ENCODE data around the gene FASTK.

Gene FASTK

DNA sequence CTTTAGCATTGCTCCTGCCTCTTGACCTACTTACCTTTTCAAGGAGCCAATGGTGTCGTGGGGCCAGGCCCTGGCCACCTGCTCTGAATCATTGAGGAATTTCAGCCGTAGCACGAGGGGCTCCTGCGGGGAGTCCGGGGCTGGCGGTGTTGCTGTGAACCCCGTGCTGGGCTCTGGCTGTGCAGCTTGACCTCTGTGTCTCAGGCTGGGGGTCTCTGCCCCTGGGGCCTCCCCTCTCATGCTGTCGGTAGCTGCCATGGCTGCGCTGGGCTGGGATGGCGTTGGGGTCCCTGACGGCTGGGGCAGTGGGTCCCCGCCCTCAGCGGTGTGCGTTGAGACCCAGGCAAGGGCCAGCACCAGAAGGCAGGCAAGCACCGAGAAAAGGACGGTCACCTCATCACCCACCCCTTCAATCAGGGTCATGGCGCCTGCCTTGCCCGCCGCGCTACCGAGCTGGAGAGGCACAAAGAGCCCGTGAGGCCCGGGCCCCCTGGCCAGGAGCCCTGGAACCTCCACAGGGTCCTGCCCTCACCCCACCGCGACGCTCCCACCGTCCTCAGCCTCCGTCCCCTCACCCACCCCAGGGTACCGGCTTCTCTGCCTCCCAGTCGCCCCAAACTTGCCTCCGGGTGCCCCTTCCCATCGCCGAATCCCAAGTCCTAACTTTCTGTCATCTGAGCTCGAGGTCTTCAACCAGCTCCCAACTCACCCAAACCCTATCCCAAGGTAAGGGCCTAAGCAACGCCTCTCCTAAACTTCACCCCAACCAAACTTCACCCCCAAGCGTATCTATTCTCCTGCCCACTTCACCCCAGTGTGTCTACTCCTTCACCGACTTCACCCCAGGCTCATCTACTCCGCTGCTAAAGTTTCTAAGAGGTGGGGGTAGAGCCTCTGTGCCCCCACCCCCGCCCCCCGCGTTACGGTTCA, 1.8 kb upstream of the FASTK start:
- DNase-seq: no peak

DNA sequence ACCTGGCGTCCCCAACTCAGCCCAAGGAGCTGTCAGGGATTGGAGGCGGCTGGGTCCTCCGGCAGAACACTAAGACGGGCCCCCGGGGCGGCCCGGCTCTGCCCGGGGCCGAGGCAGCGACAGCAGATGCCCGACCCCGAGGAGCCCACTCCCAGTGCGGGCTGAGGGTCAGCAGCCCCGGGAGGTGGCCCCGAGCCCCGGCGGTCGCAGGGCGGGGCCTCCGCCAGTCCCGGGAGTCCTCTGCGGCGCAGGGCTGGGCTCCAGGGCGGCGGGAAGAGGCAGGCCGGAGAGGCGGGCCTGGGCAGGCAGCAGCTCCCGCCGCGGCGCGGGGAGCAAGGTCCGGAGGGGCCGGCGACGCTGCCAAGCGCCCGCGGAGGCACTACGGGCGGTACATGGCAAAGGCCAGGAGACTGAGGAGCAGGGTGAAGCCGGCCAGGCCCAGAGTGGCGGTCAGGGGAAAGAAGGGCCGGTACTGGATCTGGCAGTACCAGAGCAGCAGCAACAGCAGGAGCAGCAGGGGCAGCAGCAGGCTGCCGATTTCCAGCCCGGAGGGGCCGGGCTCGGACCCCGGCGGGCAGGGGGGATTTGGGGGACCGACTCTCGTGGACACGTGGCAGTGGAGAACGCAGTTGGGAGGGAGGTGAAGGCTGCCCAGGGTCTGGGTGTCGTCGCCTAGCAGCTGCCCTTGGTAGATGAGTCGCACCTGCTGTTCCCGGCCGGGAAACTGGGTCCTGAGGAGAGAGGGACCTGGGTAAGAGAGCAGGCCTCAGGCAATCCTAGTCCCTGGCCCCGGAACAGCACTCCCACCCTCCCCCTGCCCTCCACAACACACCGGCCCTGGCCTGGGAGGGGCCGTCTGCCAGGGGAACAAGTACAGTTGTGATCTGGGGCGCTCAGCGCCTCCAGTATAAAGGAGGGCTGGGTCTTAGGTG, 827 bp upstream of the FASTK start:
- no peak for DNase-seq

DNA sequence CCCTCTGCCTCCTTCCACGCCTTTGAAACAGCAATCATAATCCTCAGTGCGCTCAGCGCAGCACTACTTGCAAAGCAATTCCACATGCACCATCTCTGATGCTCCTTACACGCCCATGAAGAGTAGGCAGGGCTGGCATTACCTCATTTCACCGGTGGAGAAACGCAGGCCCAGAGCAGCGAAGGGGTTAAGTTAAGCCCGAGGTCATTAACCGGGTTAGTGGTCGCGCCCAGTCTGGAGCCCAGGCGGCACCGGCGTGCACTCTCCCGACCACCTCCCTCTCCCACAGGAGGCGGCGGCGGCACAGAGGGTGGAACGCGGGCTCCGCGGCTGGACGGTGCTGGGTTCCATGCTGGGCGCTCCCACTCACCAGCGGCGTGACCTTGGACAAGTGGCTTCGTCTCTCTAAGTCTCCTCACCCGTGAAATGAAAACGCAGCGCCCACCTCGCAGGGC, 515 bp downstream of the FASTK start:
- no peak for DNase-seq

DNA sequence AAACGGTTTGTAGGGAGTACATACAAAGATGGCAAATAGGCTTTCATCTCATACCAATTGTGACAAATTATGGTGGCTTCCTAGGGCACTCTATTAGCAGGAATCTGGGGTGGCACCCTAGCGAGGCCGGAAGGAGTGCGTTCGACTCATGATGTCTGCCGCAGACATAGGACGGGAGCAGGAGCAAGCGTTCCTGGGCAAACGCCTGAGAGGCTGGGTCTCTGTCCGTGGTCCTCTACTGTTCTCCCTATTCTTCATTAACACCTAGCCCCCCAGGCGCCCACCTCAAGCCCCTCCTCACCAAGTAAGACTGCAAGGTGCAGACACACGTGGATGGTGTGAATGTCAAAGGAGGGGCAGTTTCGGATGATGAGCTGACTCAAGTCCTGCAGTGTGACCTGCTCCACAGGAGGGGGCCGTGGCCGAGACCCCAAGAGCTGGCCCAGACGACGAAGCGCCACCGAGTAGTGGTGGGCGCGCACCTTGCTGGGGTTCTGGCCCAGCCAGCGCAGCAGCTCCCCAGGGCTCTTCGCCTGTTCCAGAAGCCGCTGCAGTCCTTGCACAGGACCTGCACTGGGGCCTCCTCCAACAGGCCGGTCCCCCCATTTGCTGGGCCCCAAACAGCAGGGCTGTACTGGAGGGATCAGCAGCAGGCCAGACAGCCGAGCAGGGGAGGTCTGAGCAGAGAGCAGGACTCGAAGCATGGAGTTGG, 1.3 kb downstream of the FASTK start:
- no peak for DNase-seq

DNA sequence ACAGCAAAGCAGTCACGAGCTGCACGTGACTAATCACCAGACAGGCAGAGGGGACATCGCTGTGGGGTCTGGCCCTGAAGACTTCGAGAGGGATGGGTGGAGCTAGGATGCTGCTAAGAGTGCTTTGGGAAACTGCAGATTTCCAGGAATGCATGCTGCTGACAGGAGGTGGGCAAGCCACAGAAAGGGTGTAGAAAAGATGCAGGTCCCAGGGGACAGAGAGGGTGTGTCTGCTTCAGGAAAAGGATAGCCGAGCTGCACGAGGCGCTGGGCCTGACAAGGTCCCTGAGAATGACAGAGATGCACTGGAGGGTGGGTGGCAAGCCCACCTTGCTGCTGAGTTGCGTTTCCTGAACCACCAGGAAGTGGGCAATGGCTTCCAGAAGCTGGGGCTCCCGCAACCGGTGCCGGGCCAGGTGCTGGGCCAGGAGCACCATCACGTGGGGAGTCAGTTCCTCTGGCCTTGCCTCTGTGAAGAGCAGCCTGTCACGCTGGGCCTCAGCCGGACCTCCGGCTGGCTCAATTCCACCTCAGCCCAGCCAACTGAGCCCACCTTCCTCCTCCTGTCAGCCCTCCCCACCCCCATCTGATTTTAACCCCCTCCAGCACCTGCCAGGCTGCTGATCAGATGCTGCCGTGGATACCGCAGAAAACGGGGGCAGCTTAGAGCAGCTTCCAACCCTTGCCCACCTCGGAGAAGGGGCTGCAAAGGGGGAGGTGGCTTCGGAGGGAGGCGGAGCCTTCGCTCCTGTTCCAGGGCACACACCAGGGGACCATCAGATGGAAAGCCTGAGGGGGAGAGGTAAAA, 2.2 kb downstream of the FASTK start:
- no peak for DNase-seq

DNA sequence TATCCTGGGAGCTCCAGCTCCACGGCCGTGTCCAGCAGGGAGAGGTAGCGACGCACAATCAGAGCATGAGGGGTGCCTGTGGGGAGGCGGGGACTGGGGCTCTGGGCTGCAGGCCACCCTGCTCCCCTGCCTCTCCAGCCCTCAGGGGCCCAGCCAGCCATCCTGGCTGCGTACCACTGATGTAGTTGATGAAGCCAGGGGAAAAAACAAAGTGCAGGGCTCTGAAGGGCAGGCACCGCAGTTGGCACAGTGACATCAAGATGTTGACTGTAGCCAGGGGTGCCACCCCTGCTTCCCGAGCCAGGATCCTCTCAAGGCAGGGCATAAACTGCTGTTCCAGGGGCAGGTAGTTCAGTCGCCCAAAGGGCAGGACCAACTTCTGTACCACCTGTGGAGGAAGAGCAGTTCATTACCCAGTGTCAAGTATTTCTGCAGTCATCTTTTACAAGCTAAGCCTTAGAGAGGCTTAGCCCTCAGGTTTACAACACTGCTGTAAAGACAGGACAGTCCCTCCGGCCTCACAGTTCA, 2.8 kb downstream of the FASTK start:
- DNase-seq: no peak

DNA sequence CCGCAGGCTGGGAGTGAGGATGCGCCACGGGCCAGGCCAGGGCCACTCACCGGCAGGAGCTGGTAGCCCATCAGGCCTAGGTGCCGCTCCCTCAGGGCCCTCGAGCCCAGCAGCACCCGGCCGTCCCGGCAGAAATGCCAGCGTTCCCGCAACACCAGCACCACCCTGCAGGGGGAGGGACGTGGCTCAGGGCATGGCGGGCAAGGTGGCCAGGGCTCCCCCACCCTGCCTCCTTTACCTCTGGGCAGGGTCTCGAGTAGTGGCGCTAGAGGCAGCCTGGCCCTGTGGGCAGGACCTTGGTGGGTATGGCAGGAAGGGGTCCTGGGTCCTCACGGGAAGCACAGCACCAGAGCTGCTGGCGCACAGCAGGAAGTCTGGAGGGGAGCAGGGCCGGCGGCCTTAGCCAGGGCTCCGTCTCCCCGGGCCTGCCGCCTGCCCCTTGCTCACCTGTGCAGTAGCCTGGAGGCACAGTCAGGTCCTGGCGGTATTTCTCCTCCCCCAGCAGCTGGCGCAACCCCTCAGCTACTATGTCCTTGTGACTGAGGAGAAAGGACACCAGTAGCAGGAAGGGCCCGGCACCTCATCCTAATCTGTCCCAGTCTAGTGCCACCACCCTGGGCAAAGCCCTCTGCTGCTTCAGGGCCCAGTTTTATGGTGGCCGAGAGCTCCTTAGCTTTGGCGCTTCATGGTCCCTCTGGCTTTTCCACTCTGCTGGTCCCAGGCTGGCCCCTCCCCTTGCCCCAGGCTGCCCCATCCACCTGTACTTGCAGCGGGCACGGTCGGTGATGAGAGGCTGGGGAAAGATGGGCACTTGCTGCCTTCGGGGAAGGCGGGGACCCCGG, 3.5 kb downstream of the FASTK start:
- DNase-seq: no peak

DNA sequence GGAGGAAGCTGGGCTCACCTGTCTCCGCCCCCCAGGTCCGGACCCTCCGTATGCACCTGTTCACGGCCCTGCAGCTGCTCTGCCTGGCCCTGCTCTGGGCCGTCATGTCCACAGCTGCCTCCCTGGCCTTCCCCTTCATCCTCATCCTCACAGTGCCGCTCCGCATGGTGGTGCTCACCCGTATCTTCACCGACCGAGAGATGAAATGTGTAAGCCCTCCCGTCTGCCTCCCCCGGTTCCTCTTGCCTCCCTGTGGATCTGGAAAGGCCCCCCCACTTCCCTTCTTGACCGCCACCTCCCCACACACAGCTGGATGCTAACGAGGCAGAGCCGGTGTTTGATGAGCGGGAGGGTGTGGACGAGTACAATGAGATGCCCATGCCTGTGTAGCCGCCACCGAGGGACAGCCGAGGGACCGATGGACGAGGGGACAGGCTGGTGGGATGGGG, 4.6 kb downstream of the FASTK start:
- DNase-seq: no peak

DNA sequence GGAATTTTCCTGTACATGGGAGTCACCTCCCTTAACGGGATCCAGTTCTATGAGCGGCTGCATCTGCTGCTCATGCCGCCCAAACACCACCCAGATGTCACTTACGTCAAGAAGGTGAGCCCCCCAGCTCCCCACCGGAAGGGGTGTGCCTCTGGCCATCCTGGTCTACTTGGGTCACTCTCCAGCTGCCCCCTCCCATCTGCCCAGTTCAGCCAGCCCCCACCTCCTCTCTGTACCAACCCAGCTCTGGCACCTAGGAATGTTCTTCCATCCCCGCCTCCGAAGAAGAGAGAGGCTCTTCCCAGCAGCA, 5.0 kb downstream of the FASTK start:
- no peak for DNase-seq

DNA sequence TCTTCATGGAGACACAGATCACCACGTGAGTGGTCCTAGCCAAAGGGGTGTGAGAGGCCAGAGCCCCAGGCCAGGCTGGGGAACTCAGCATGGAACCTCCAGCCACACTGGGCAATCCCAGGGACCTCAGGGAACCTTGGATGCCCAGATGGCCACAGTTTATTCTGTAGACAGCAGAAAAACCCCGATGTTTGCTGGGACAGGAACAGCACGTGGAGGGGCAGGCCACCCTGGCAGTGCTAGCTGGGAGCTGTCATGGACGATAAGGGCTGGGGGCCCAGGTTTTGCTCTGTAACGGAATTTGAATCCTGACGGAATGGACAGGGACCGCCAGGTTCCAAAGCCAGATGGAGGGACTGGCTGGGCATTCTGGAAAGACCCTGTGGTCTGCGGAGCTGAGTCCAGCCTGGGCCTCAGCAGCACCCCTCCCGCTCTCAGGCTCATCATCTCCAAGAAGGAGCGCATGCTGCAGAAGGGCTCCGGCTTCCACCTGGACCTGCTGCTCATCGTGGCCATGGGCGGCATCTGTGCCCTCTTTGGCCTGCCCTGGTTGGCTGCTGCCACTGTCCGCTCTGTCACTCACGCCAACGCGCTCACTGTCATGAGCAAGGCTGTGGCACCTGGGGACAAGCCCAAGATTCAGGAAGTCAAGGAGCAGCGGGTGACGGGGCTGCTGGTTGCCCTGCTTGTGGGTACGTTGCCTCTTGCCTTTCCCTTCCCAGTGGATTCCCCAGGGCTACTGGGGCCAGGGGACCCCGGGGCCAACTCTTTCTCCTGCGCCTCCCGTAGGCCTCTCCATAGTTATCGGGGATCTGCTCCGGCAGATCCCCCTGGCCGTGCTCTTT, 5.6 kb downstream of the FASTK start:
- no peak for DNase-seq

DNA sequence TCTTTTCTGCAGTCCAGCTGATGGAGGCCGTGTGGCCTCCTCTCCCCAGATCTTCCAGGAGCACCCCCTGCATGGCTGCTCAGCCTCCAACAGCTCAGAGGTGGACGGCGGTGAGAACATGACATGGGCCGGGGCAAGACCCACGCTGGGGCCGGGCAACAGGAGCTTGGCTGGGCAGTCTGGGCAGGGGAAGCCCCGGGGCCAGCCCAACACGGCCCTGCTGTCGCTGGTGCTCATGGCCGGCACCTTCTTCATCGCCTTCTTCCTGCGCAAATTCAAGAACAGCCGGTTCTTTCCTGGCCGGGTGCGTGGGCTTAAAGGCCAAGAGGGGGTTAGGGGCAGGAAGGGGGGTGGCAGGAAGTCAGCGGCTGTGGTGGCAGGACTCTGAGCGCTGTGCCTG, 6.6 kb downstream of the FASTK start:
- DNase-seq: no peak

DNA sequence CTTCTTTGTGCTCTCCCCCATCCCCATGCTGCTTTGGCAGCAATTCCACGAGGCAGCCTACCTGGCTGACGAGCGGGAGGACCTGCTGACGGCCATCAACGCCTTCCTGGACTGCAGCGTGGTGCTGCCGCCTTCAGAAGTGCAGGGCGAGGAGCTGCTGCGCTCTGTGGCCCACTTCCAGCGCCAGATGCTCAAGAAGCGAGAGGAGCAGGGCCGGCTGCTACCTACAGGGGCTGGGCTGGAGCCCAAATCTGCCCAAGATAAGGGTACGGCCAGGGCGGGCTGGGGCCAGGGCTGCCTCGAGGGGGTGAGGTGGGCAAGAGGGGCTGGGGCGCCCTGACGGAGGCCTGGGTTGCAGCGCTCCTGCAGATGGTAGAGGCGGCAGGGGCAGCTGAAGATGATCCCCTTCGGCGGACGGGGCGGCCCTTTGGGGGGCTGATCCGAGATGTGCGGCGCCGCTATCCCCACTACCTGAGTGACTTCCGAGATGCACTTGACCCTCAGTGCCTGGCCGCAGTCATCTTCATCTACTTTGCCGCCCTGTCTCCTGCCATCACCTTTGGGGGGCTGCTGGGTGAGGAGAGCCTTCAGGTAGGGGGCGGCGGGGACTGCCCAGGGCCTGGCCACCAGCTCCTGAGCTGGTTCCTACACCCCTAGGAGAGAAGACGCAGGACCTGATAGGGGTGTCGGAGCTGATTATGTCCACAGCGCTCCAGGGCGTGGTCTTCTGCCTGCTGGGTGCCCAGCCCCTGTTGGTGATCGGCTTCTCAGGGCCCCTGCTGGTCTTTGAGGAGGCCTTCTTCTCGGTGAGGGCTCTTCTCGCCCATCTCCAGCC, 9.4 kb downstream of the FASTK start:
- DNase-seq: no peak

DNA sequence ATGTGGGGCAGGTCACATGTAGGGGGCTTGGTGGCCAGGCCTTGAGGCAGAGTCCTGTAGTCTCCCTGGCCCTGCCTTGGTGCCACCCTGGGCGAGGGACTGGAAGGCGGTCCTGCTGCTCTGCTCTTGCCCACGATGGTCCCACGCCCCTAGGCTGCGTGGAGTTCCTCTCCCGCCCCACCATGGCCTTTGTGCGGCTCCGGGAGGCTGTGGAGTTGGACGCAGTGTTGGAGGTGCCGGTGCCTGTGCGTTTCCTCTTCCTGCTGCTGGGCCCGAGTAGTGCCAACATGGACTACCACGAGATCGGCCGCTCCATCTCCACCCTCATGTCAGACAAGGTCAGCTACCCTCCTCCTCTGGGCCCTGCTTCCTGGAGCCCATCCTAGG, 10.0 kb downstream of the FASTK start:
- no peak for DNase-seq

DNA sequence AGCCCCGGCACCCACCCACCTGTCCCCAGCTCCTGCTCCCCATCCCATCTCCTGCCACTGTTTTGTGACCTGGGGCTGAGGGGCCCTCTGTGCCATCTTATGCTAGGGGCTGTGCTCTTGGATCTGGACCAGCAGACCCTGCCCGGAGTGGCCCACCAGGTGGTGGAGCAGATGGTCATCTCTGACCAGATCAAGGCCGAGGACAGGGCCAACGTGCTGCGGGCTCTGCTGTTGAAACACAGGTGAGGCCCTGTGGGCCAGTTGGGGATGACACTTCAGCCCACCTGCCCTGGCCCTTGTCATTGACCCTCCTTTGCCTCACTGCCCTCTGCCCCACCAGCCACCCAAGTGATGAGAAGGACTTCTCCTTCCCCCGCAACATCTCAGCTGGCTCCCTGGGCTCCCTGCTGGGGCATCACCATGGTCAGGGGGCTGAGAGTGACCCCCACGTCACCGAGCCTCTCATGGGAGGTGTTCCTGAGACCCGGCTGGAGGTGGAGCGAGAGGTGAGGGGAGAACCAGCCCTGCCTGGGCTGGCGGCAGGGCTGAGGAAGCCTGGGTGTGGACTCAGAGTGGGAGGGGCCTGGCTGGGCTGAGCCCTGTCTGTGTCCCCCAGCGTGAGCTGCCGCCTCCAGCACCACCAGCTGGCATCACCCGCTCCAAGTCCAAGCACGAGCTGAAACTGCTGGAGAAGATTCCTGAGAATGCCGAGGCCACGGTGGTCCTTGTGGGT, 10.6 kb downstream of the FASTK start:
- no peak for DNase-seq

DNA sequence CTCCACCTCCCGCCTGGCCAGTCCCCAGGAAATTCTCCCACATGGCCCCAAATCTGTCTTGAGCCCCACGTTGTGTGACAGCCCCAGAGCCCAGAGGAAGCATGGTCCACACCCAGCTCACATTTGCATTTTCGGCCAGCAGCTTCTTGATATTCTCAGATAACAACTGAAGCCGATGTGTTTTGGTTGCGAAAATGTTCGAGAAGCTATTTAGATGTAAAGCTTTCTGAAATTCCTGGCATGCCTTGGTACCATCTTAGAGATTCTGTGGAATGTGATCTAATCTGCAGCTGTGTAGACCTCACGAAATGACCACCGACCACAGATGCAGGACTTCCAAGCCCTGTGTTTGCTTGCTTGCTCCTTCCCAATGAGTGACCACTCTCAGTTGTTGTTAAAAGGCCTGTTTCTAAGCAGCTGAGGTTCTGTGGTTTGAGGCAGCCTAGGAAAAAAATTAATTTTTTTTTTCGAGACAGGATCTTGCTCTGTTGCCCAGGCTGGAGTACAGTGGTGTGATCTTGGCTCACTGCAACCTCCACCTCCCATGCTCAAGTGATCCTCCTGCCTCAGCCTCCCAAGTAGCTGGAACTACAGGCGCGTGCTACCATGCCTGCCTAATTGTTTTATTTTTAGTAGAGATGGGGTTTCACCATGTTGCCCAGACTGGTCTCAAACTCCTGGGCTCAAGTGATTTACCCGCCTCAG, 12.4 kb downstream of the FASTK start:
- no peak for DNase-seq

DNA sequence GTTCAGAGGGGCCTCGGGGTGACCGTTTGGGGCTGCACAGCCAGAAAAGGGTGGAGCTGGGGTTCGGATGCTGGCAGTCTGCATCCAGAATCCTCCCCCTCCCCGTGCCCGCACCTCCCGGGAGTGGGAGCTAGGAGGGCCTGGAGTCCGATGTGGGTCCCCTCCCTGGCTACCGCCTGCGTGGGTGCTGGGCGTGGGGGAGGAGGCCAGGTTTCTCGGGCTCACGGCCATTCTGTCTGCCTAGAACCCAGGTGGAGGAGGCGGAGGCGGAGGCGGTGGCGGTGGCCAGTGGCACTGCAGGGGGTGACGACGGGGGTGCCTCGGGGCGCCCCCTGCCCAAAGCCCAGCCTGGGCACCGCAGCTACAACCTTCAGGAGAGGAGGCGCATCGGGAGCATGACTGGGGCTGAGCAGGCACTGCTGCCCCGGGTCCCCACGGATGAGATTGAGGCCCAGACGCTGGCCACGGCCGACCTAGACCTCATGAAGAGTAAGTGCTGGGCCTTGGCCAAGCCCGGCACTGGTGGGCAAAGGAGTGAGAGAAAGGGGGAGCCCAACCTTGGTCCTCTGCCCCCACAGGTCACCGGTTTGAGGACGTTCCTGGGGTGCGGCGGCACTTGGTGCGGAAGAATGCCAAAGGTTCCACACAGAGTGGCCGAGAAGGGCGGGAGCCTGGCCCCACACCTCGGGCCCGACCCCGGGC, 14.2 kb downstream of the FASTK start:
- no peak for DNase-seq

DNA sequence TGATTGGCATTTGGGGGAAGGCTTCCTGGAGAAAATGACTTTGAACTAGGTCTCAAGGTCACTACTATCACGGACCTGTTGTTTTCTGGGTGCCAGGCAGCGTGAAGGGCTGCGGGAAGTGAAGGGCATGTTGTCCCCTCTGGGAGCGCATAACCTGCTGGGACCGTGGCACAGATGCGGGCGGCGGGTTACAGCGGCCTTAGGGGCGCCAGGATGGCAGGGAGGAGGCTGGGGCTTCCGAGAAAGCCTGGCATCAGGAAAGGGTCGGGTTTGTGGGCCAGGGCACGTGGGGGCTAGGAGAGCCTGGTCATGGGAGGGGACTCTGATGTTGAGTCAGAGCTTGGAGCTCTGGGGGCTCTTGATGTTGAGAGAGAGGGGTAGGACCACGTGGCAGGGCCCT, 15.1 kb downstream of the FASTK start:
- no peak for DNase-seq
